Bronchial epithelial cell (primary cell): ENCODE measurements around the gene AMPD2. TPM values are rescaled to one million over a fixed set of nuclear protein-coding genes. Genes with fewer than 3 reads are reported as not detected.
A peak's percentile ranks its signal among the peaks of the same experiment; 100 is the strongest.

ENCODE experiments used
- DNase-seq: peaks from one replicate; pipeline ENCODE4 v3.0.0-alpha.2; 2010; ENCODE audit warnings: low read depth
- FAIRE-seq: peaks from 2 replicates; lab custom pipeline; 2011; peaks lifted over from hg19 to GRCh38; lab: Jason Lieb, UNC
- H3K27me3 ChIP-seq: 2 replicates; pipeline ENCODE4 v1.5.1; 2011; ENCODE audit warnings: low read length; ENCODE audit not compliant: control insufficient read depth, insufficient read depth
- H3K36me3 ChIP-seq: 2 replicates; pipeline ENCODE4 v1.5.1; 2011; ENCODE audit warnings: low read length; ENCODE audit not compliant: control insufficient read depth, insufficient read depth
- H3K4me3 ChIP-seq: 2 replicates; pipeline ENCODE4 v1.5.1; 2011; ENCODE audit warnings: mild to moderate bottlenecking, low read depth, low read length, control low read depth
- CTCF ChIP-seq: IDR thresholded peaks from 2 replicates; pipeline ENCODE4 v1.5.1; 2011; ENCODE audit warnings: mild to moderate bottlenecking, moderate library complexity, low read length, control low read depth, inconsistent platforms; ENCODE audit not compliant: insufficient read depth, severe bottlenecking
- total RNA-seq: library from RNA; depleted of rRNA; stranded (reverse); fragments of >200 nt; gene quantifications from 2 replicates; pipeline ENCODE4 v1.2.1, GENCODE V29; 2014

AMPD2 gene
- total RNA-seq, result 14.8 and 21.9 TPM in 2 replicates

GRCh38 chr1:109619576-109620400, at the start of gene AMPD2, which contains the start of gene GNAT2:
AMPD2 (plus strand) TSS chr1:109619837; CDS start chr1:109621176, 1,339 bp downstream.
GNAT2 (minus strand) TSS chr1:109619616; CDS start chr1:109612870, 6,746 bp downstream.
- peaks cover 1% of the 10 kb centered on the region for H3K36me3 ChIP-seq
- H3K27me3 ChIP-seq, result no peaks in the 10 kb centered on the region
- TF ChIP-seq CTCF, result no peak
- FAIRE-seq (no peak), DNase-seq (peak; percentile 70)
- H3K4me3 ChIP-seq, result peak within 1 kb of the TSS; percentile 73

GRCh38 chr1:109570414-109570813, 49.2 kb upstream of the AMPD2 start:
- FAIRE-seq, result no peak
- Histone ChIP-seq H3K4me3 (no peak overlapping the region), H3K36me3 (no peaks in the 10 kb centered on the region), H3K27me3 (no peaks in the 10 kb centered on the region)
- TF ChIP-seq CTCF, result no peak
- peak; percentile 95 for DNase-seq

GRCh38 chr1:109573785-109574184, 45.9 kb upstream of the AMPD2 start:
- no peak for TF ChIP-seq CTCF
- Histone ChIP-seq H3K27me3 (no peaks in the 10 kb centered on the region), H3K4me3 (no peak overlapping the region), H3K36me3 (peaks cover under 1% of the 10 kb centered on the region)
- FAIRE-seq (no peak), DNase-seq (no peak)

- Histone ChIP-seq H3K4me3 (no peak overlapping the region), H3K27me3 (no peaks in the 10 kb centered on the region), H3K36me3 (peaks cover 8% of the 10 kb centered on the region)
- DNase-seq (no peak), FAIRE-seq (no peak)
- TF ChIP-seq CTCF, result no peak
These were observed 40.6 kb upstream of the AMPD2 start for GRCh38 chr1:109578947-109579443.

GRCh38 chr1:109579491-109579890, 40.1 kb upstream of the AMPD2 start:
- H3K4me3 ChIP-seq, result no peak overlapping the region
- no peak for FAIRE-seq
- no peak for TF ChIP-seq CTCF
- H3K36me3 ChIP-seq, result peaks cover 8% of the 10 kb centered on the region
- no peak for DNase-seq
- no peaks in the 10 kb centered on the region for H3K27me3 ChIP-seq
